ENCODE measurements around the gene FOXP1.

Gene FOXP1

DNA sequence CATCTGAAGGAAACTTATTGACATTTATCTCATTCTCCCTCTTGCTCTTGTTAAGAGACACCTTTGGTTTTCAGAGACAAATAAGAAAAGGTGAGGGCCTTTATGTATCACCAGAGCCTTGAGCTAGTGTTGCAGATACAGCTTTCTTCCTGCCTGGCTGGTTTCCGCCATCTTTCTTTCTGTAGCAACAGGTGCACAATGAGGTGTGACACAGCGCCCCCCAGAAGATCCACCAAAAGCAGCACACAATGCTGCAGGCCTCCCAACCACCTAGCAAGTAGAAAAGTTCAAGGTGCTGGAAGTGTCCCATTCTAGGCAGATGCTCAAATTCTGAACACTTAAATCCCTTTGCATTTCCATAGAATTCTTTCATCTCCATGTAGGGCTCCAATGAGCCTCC, 106.6 kb downstream of the FOXP1 start:
- Mint-ChIP-seq H3K4me3 (no peak overlapping the region), H3K27ac (no peak overlapping the region), H3K9me3 (peaks cover 21% of the 10 kb centered on the region), H3K36me3 (ENCODE audit: low read depth) (peaks cover 46% of the 10 kb centered on the region), H3K4me1 (no peaks in the 10 kb centered on the region), H3K27me3 (ENCODE audit: low read depth) (peaks cover 8% of the 10 kb centered on the region)
- TF ChIP-seq CTCF (IDR thresholded peaks at IDR 0.05; ENCODE audit: unreplicated experiment in 3 of 3): no peak

DNA sequence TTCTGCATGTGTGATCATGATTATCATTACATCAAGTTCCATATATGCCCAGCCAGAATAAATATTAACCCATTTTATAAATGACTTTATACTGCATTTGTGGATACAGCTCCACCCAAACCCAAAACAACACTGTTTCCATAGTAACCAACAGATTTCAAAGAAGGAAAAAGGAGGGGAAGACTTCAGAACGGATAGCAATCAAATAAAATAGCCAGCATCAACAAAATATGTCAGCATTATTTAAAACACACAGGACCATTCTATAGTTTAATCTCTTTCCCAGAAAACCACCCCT, 114.4 kb downstream of the FOXP1 start:
- H3K27ac Mint-ChIP-seq: no peak overlapping the region
- no peak overlapping the region for H3K4me3 Mint-ChIP-seq
- no peak for TF ChIP-seq CTCF (IDR thresholded peaks at IDR 0.05; ENCODE audit: unreplicated experiment in 3 of 3)
- no peaks in the 10 kb centered on the region for H3K27me3 Mint-ChIP-seq (ENCODE audit: low read depth)
- no peaks in the 10 kb centered on the region for H3K4me1 Mint-ChIP-seq
- H3K9me3 Mint-ChIP-seq: peaks cover 11% of the 10 kb centered on the region
- H3K36me3 Mint-ChIP-seq (ENCODE audit: low read depth): peaks cover 32% of the 10 kb centered on the region

GRCh38 chr3:71468311-71469137, 115.0 kb downstream of the FOXP1 start:
- Mint-ChIP-seq H3K4me1 (no peaks in the 10 kb centered on the region), H3K27me3 (ENCODE audit: low read depth) (no peaks in the 10 kb centered on the region), H3K27ac (no peak overlapping the region), H3K9me3 (peaks cover 6% of the 10 kb centered on the region), H3K36me3 (ENCODE audit: low read depth) (peaks cover 26% of the 10 kb centered on the region), H3K4me3 (no peak overlapping the region)
- TF ChIP-seq CTCF (IDR thresholded peaks at IDR 0.05; ENCODE audit: unreplicated experiment in 3 of 3): no peak

GRCh38 chr3:71466483-71466882, 117.0 kb downstream of the FOXP1 start:
- H3K9me3 Mint-ChIP-seq: no peaks in the 10 kb centered on the region
- peaks cover 8% of the 10 kb centered on the region for H3K36me3 Mint-ChIP-seq (ENCODE audit: low read depth)
- H3K4me1 Mint-ChIP-seq: no peaks in the 10 kb centered on the region
- TF ChIP-seq CTCF (IDR thresholded peaks at IDR 0.05; ENCODE audit: unreplicated experiment in 3 of 3): no peak
- no peak overlapping the region for H3K4me3 Mint-ChIP-seq
- no peak overlapping the region for H3K27ac Mint-ChIP-seq
- no peaks in the 10 kb centered on the region for H3K27me3 Mint-ChIP-seq (ENCODE audit: low read depth)

GRCh38 chr3:71465371-71466036, 118.0 kb downstream of the FOXP1 start:
- H3K27ac Mint-ChIP-seq: no peak overlapping the region
- no peak overlapping the region for H3K4me3 Mint-ChIP-seq
- no peaks in the 10 kb centered on the region for H3K27me3 Mint-ChIP-seq (ENCODE audit: low read depth)
- TF ChIP-seq CTCF (IDR thresholded peaks at IDR 0.05; ENCODE audit: unreplicated experiment in 3 of 3): no peak
- H3K4me1 Mint-ChIP-seq: no peaks in the 10 kb centered on the region
- H3K36me3 Mint-ChIP-seq (ENCODE audit: low read depth): peaks cover 15% of the 10 kb centered on the region
- H3K9me3 Mint-ChIP-seq: no peaks in the 10 kb centered on the region

DNA sequence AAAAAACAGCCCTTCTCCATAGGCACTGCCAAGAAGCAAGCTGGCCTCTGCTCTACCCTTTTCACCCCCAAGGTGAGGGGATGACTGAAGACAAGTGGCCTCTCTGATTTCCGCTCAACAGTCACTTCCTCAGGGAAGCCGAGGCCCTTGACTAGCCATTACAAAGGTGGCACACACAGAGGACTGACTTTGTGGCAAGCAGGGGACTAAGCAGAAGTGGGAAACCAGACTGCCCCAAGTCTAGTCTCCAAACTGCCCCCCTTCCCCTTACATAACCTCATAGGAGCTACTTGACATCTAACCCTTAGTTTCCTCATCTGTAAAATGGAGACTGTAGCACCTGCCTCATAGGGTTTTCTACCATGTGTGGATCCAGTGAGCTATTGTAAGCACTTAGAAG, 118.9 kb downstream of the FOXP1 start:
- Mint-ChIP-seq H3K27me3 (ENCODE audit: low read depth) (no peaks in the 10 kb centered on the region), H3K27ac (no peak overlapping the region), H3K4me3 (no peak overlapping the region), H3K4me1 (no peaks in the 10 kb centered on the region), H3K36me3 (ENCODE audit: low read depth) (peaks cover 15% of the 10 kb centered on the region), H3K9me3 (no peaks in the 10 kb centered on the region)
- no peak for TF ChIP-seq CTCF (IDR thresholded peaks at IDR 0.05; ENCODE audit: unreplicated experiment in 3 of 3)
